HepG2 (cell line): ENCODE results near the gene FAM20C. TPM values are rescaled to one million over a fixed set of nuclear protein-coding genes. Genes with fewer than 3 reads are reported as not detected.
A peak's percentile ranks its signal among the peaks of the same experiment; 100 is the strongest.

Source experiments
- ARID5B ChIP-seq: IDR thresholded peaks from 2 replicates; pipeline ENCODE4 v1.4.0; 2020; ENCODE audit warnings: mild to moderate bottlenecking, missing genetic modification reagents
- HDAC2 ChIP-seq: sonication (generic); formaldehyde crosslinking; IDR thresholded peaks from 2 replicates; pipeline ENCODE4 v1.4.0; 2020; ENCODE audit warnings: missing genetic modification reagents
- KAT8 ChIP-seq: IDR thresholded peaks from 2 replicates; pipeline ENCODE4 v1.6.1; 2016; ENCODE audit warnings: missing genetic modification reagents, missing compliant biosample characterization
- KDM2A ChIP-seq: sonication (generic); formaldehyde crosslinking; IDR thresholded peaks from 2 replicates; pipeline ENCODE4 v1.4.0; 2020; ENCODE audit warnings: low read depth, missing genetic modification reagents, borderline replicate concordance
- KDM5B ChIP-seq: sonication (generic); formaldehyde crosslinking; IDR thresholded peaks from 2 replicates; pipeline ENCODE4 v1.4.0; 2020; ENCODE audit warnings: missing genetic modification reagents, mild to moderate bottlenecking, borderline replicate concordance
- PCBP1 ChIP-seq: fragments of 200-400 bp; formaldehyde crosslinking; IDR thresholded peaks from 2 replicates; pipeline ENCODE4 v1.6.1; 2017; ENCODE audit warnings: mild to moderate bottlenecking, low read depth, low read length, borderline replicate concordance
- RELA ChIP-seq: sonication (generic); formaldehyde crosslinking; IDR thresholded peaks from 2 replicates; pipeline ENCODE4 v1.4.0; 2020; ENCODE audit warnings: missing genetic modification reagents
- SAP130 ChIP-seq: IDR thresholded peaks from 2 replicates; pipeline ENCODE4 v1.6.1; 2016; ENCODE audit warnings: low read depth
- SIN3A ChIP-seq: IDR thresholded peaks from 2 replicates; pipeline ENCODE4 v1.6.1; 2011; ENCODE audit warnings: low read depth, mild to moderate bottlenecking, control low read depth, low read length, borderline replicate concordance
- SOX6 ChIP-seq, 2 experiments: fragments of 450-650 bp in 1 of 2; sonication (generic) in 1 of 2; formaldehyde crosslinking in 1 of 2; IDR thresholded peaks; 2 replicates each; pipeline versions ENCODE4 v1.4.0 to v1.6.1; 2017 to 2020; ENCODE audit warnings: antibody characterized with exemption in 1 of 2, mild to moderate bottlenecking in 1 of 2, missing genetic modification reagents in 1 of 2
- SP5 ChIP-seq: IDR thresholded peaks from 2 replicates; pipeline ENCODE4 v1.6.1; 2016; ENCODE audit warnings: low read depth, borderline replicate concordance
- STAT6 ChIP-seq: sonication (generic); formaldehyde crosslinking; IDR thresholded peaks from 2 replicates; pipeline ENCODE4 v1.4.0; 2020; ENCODE audit warnings: missing genetic modification reagents, mild to moderate bottlenecking, borderline replicate concordance
- ZMYM4 ChIP-seq: sonication (generic); formaldehyde crosslinking; IDR thresholded peaks from 2 replicates; pipeline ENCODE4 v1.8.1; 2023; ENCODE audit warnings: mild to moderate bottlenecking, missing genetic modification reagents
- ZNF180 ChIP-seq: sonication (generic); formaldehyde crosslinking; IDR thresholded peaks from 2 replicates; pipeline ENCODE4 v1.4.0; 2020; ENCODE audit warnings: low read depth, missing genetic modification reagents, borderline replicate concordance
- ZNF232 ChIP-seq: sonication (generic); formaldehyde crosslinking; IDR thresholded peaks from 2 replicates; pipeline ENCODE4 v1.4.0; 2020; ENCODE audit warnings: missing genetic modification reagents, borderline replicate concordance
- ZNF3 ChIP-seq: IDR thresholded peaks from 2 replicates; pipeline ENCODE4 v1.7.0; 2017; ENCODE audit warnings: inconsistent platforms
- polyA plus RNA-seq, 8 experiments: library from polyadenylated mRNA; depleted of rRNA in 3 of 8; stranded (reverse) in 7 of 8; unstranded in 1 of 8; fragments of >200 nt; fragmentation: Illumina TruSeq in 4 of 8; extraction: Trizol in 4 of 8; gene quantifications; 2 replicates each; pipeline versions ENCODE4 v1.2.1 to v1.2.3, GENCODE V29; 2011 to 2016; ENCODE audit warnings: low read depth in 4 of 8, missing spikeins in 1 of 8, mixed read lengths in 1 of 8; ENCODE audit not compliant: insufficient read depth in 1 of 8
- total RNA-seq, 5 experiments: library from RNA; depleted of rRNA; stranded (reverse); fragments of >200 nt; fragmentation: Illumina TruSeq; extraction: Trizol; gene quantifications; 2 replicates each; pipeline ENCODE4 v1.2.3, GENCODE V29; 2016; ENCODE audit warnings: low read depth in 1 of 5
- TF ChIP-seq, protein P1 (sequence below): sonication (generic); formaldehyde crosslinking; IDR thresholded peaks from 2 replicates; pipeline ENCODE4 v1.5.0; 2020; ENCODE audit warnings: missing genetic modification reagents
- TF ChIP-seq, protein P2 (sequence below): sonication (generic); formaldehyde crosslinking; conservative IDR thresholded peaks from 2 replicates; pipeline ENCODE4 v1.8.0; 2022; ENCODE audit warnings: low read depth, missing genetic modification reagents

FAM20C gene
- total and polyA plus RNA-seq, 2 of the 13 experiments (the other 11 are each of a cell fraction or from before 2014, with no cell fraction given), result 11.9 to 19.9 TPM

DNA sequence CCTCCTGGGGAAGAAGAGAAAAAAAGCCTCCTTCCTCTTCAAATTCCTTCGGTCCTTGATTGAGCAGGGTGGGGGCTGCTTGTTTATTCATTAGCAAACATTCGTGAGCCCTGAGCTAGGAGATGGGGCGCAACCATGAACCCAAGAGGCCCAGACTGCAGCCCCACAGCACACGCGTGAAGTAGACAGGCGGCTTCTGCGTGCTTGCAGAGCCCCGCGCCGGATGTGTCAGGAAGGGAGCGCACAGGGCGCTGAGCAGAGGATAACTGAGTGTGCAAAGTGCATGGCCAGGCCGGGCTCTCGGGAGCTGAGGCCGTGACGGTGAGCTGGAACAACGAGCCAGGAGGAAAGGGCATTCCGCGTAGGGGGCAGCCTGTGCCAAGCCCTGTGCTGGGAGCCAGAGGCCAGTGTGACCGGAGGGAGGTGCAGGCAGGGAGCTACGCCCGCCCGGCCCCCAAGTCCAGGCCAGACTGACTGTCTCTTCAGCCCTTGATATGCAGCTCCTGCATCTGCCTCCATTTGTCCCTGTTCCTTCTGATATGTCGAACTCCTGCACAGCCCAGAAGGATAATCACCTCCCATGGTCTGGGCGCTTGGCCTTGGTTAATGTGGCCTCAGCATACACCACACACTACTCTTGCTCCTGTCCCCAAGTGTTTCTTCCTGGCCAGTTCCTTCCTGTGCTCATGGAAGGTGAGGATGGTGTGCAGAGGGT lies 102.2 kb downstream of the FAM20C start (continued):
- TF ChIP-seq PCBP1 (no peak), ARID5B (CRISPR knock-in tag) (0 out of 2 replicates have a peak, but pooled peaks have one; percentile 11), SIN3A (no peak), SAP130 (CRISPR knock-in tag) (peak; percentile 41; the same call in 1 of the 2 replicates), KDM2A (CRISPR knock-in tag) (peak; percentile 22; the same call in 1 of the 2 replicates), RELA (CRISPR knock-in tag) (no peak), ZNF232 (no peak; the same call in 1 of the 2 replicates), HDAC2 (CRISPR knock-in tag) (peak; percentile 78; the same call in 1 of the 2 replicates), ZMYM4 (CRISPR knock-in tag) (no peak), KDM5B (CRISPR knock-in tag) (peak; percentile 70; the same call in 1 of the 2 replicates), KAT8 (CRISPR knock-in tag) (no peak), ZNF3 (CRISPR knock-in tag) (no peak), SOX6 (IDR thresholded peaks at IDR 0.05) (no peak), SOX6 (CRISPR knock-in tag; IDR thresholded peaks at IDR 0.05) (0 out of 2 replicates have a peak, but pooled peaks have one; percentile 28), SP5 (no peak), STAT6 (CRISPR knock-in tag) (no peak; the same call in 1 of the 2 replicates), ZNF180 (CRISPR knock-in tag) (no peak)
- TF ChIP-seq, protein P1, sequence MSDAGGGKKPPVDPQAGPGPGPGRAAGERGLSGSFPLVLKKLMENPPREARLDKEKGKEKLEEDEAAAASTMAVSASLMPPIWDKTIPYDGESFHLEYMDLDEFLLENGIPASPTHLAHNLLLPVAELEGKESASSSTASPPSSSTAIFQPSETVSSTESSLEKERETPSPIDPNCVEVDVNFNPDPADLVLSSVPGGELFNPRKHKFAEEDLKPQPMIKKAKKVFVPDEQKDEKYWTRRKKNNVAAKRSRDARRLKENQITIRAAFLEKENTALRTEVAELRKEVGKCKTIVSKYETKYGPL (CRISPR knock-in tag), result no peak
- TF ChIP-seq, protein P2, sequence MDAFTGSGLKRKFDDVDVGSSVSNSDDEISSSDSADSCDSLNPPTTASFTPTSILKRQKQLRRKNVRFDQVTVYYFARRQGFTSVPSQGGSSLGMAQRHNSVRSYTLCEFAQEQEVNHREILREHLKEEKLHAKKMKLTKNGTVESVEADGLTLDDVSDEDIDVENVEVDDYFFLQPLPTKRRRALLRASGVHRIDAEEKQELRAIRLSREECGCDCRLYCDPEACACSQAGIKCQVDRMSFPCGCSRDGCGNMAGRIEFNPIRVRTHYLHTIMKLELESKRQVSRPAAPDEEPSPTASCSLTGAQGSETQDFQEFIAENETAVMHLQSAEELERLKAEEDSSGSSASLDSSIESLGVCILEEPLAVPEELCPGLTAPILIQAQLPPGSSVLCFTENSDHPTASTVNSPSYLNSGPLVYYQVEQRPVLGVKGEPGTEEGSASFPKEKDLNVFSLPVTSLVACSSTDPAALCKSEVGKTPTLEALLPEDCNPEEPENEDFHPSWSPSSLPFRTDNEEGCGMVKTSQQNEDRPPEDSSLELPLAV (CRISPR knock-in tag), result no peak
